IMR-90 (cell line): Measurements from ENCODE around the gene ATXN1. TPM values are rescaled to one million over a fixed set of nuclear protein-coding genes. Genes with fewer than 3 reads are reported as not detected.
A peak's percentile ranks its signal among the peaks of the same experiment; 100 is the strongest.

Experiments used
- ATAC-seq: fragments of 200-7000 bp; cut with Tn5 transposase; 2 replicates; pipeline ENCODE4 v1.9.1; 2020; ENCODE audit warnings: low read depth, mild to moderate bottlenecking, moderate library complexity
- BruUV-seq: library from RNA; stranded (reverse); fragments of 400-500 nt; replicated peaks from 2 replicates; lab custom pipeline; 2021; lab: Mats Ljungman, UMichigan
- CTCF ChIA-PET: fragments of 300-600 bp; formaldehyde crosslinking; extraction: SDS; loops from one replicate; lab custom pipeline; 2021; ENCODE audit warnings: antibody characterized with exemption; lab: Yijun Ruan, JAX
- POLR2A ChIA-PET: fragments of 300-600 bp; sonication (Branson Sonifier 250); formaldehyde crosslinking; loops from one replicate; lab custom pipeline; 2022; ENCODE audit warnings: antibody characterized with exemption; ENCODE audit not compliant: unreplicated experiment; lab: Charles Lee
- DNase-seq: peaks from one replicate; pipeline ENCODE4 v3.0.0; 2013
- H2AFZ ChIP-seq: replicated peaks from 2 replicates; pipeline ENCODE3; 2013; ENCODE audit warnings: low read length, mild to moderate bottlenecking; ENCODE audit not compliant: poor library complexity
- H2AK5ac ChIP-seq: 2 replicates; pipeline ENCODE4 v1.6.1; 2013; ENCODE audit warnings: low read depth, low read length, inconsistent platforms
- H2AK9ac ChIP-seq: replicated peaks from 2 replicates; pipeline ENCODE3; 2013; ENCODE audit warnings: mild to moderate bottlenecking, low read depth, low read length, moderate library complexity; ENCODE audit not compliant: poor library complexity
- H2BK120ac ChIP-seq: 2 replicates; pipeline ENCODE4 v1.6.1; 2013; ENCODE audit warnings: low read depth, low read length, inconsistent platforms
- H2BK15ac ChIP-seq: 3 replicates; pipeline ENCODE4 v1.6.1; 2013; ENCODE audit warnings: low read depth, low read length, inconsistent platforms
- H2BK20ac ChIP-seq: 2 replicates; pipeline ENCODE4 v1.6.1; 2013; ENCODE audit warnings: low read depth, mild to moderate bottlenecking, inconsistent platforms, low read length, moderate library complexity
- H2BK5ac ChIP-seq: 2 replicates; pipeline ENCODE4 v1.6.1; 2013; ENCODE audit warnings: mild to moderate bottlenecking, low read depth, low read length, inconsistent platforms; ENCODE audit not compliant: poor library complexity, severe bottlenecking
- H3K14ac ChIP-seq: replicated peaks from 2 replicates; pipeline ENCODE4 v1.6.1; 2013; ENCODE audit warnings: low read depth, low read length, inconsistent platforms
- H3K18ac ChIP-seq: 2 replicates; pipeline ENCODE4 v1.6.1; 2013; ENCODE audit warnings: low read depth, low read length, control low read depth
- H3K23ac ChIP-seq: 2 replicates; pipeline ENCODE4 v1.6.1; 2013; ENCODE audit warnings: low read depth, low read length, inconsistent platforms
- H3K27ac ChIP-seq: 2 replicates; pipeline ENCODE4 v1.5.1; 2013; ENCODE audit warnings: mild to moderate bottlenecking, control low read depth, low read length; ENCODE audit not compliant: insufficient read depth
- H3K27me3 ChIP-seq: 2 replicates; pipeline ENCODE4 v1.6.1; 2013; ENCODE audit warnings: low read length; ENCODE audit not compliant: control insufficient read depth, insufficient read depth
- H3K36me3 ChIP-seq: 2 replicates; pipeline ENCODE4 v1.6.1; 2013; ENCODE audit warnings: low read length, mixed read lengths; ENCODE audit not compliant: control insufficient read depth, insufficient read depth
- H3K4ac ChIP-seq: 2 replicates; pipeline ENCODE4 v1.6.1; 2013; ENCODE audit warnings: low read depth, low read length, inconsistent platforms
- H3K4me1 ChIP-seq: 2 replicates; pipeline ENCODE4 v1.6.1; 2013; ENCODE audit warnings: low read length, mixed read lengths; ENCODE audit not compliant: control insufficient read depth, insufficient read depth
- H3K4me2 ChIP-seq: 2 replicates; pipeline ENCODE4 v1.6.1; 2013; ENCODE audit warnings: low read depth, mild to moderate bottlenecking, control low read depth, low read length, moderate library complexity
- H3K4me3 ChIP-seq: 2 replicates; pipeline ENCODE4 v1.5.1; 2013; ENCODE audit warnings: low read depth, mild to moderate bottlenecking, control low read depth, low read length, moderate library complexity; ENCODE audit not compliant: insufficient read depth
- H3K56ac ChIP-seq: 2 replicates; pipeline ENCODE4 v1.6.1; 2013; ENCODE audit warnings: low read length, inconsistent platforms; ENCODE audit not compliant: insufficient read depth; ENCODE audit errors: extremely low read depth
- H3K79me1 ChIP-seq, 2 experiments: 2 replicates each; pipeline ENCODE4 v1.6.1; 2013; ENCODE audit warnings: low read length in 2 of 2, inconsistent platforms in 1 of 2, low read depth in 1 of 2
- H3K9ac ChIP-seq: 2 replicates; pipeline ENCODE4 v1.6.1; 2013; ENCODE audit warnings: low read depth, low read length, control low read depth
- H3K9me1 ChIP-seq: 2 replicates; pipeline ENCODE4 v1.6.1; 2013; ENCODE audit warnings: low read length, inconsistent platforms; ENCODE audit not compliant: insufficient read depth
- H3K9me3 ChIP-seq: 2 replicates; pipeline ENCODE4 v1.6.1; 2013; ENCODE audit warnings: low read length; ENCODE audit not compliant: control insufficient read depth, insufficient read depth
- H4K20me1 ChIP-seq: 2 replicates; pipeline ENCODE4 v1.6.1; 2013; ENCODE audit warnings: low read length, inconsistent platforms; ENCODE audit not compliant: insufficient read depth
- H4K5ac ChIP-seq: 2 replicates; pipeline ENCODE4 v1.6.1; 2013; ENCODE audit warnings: mild to moderate bottlenecking, low read depth, low read length, control low read depth
- H4K8ac ChIP-seq, 2 experiments: 2 replicates each; pipeline ENCODE4 v1.6.1; 2013; ENCODE audit warnings: low read depth in 2 of 2, low read length in 2 of 2, control low read depth in 1 of 2, inconsistent platforms in 1 of 2
- H4K91ac ChIP-seq: 2 replicates; pipeline ENCODE4 v1.6.1; 2013; ENCODE audit warnings: low read depth, low read length, inconsistent platforms; ENCODE audit not compliant: insufficient read depth
- CHD1 ChIP-seq: IDR thresholded peaks from 2 replicates; pipeline ENCODE4 v1.6.1; 2012; ENCODE audit warnings: low read depth, low read length, improper control_type of control experiment
- MAFK ChIP-seq: IDR thresholded peaks from 2 replicates; pipeline ENCODE4 v1.6.1; 2012; ENCODE audit warnings: low read depth, low read length, improper control_type of control experiment
- MAZ ChIP-seq: IDR thresholded peaks from 2 replicates; pipeline ENCODE4 v1.6.1; 2012; ENCODE audit warnings: low read depth, mild to moderate bottlenecking, low read length, improper control_type of control experiment, moderate library complexity, borderline replicate concordance
- MXI1 ChIP-seq: IDR thresholded peaks from 2 replicates; pipeline ENCODE4 v1.6.1; 2012; ENCODE audit warnings: low read depth, mild to moderate bottlenecking, low read length, moderate library complexity, borderline replicate concordance
- RCOR1 ChIP-seq: IDR thresholded peaks from 2 replicates; pipeline ENCODE4 v1.6.1; 2012; ENCODE audit warnings: mild to moderate bottlenecking, low read length, improper control_type of control experiment; ENCODE audit not compliant: insufficient replicate concordance
- WGBS, 2 experiments: methylation state at CpG; one replicate each; pipeline versions ENCODE4 v1.1.5 to v1.1.7; 2013; ENCODE audit warnings: missing lambda C conversion rate in 2 of 2; ENCODE audit not compliant: insufficient read length in 1 of 2; ENCODE audit errors: extremely low coverage in 2 of 2; 5-methylcytosine and 5-hydroxymethylcytosine counted together
- dilution Hi-C: fragments of 300-500 bp; cut with HindIII; formaldehyde crosslinking; loops from one replicate; pipeline ENCODE4 v1.14.3; 2018; ENCODE audit warnings: low sequenced_read_pairs; ENCODE audit not compliant: unreplicated experiment
- in situ Hi-C: fragments of 300-500 bp; cut with MboI; formaldehyde crosslinking; loops from 3 replicates; pipeline ENCODE4 v1.14.3; 2019; ENCODE audit warnings: low sequenced_read_pairs, inconsistent platforms, mixed read lengths
- intact Hi-C: fragments of 100-400 bp; cut with micrococcal nuclease; formaldehyde crosslinking; loops from 2 replicates; pipeline ENCODE4 v1.10.0; 2022
- polyA plus RNA-seq, 3 experiments: library from polyadenylated mRNA; depleted of rRNA; stranded (reverse); fragments of >200 nt; gene quantifications; 2 replicates each; pipeline ENCODE4 v1.2.3, GENCODE V29; 2012; ENCODE audit warnings: low replicate concordance in 1 of 3
- total RNA-seq: library from RNA; depleted of rRNA; stranded (reverse); fragments of >200 nt; gene quantifications from 2 replicates; pipeline ENCODE4 v1.2.3, GENCODE V29; 2012
- TF ChIP-seq, protein P1 (sequence below): fragments of 150-350 bp; IDR thresholded peaks from 2 replicates; pipeline ENCODE4 v1.6.1; 2016; ENCODE audit warnings: low read depth, mild to moderate bottlenecking, low read length, moderate library complexity, borderline replicate concordance

ATXN1 gene
- total and polyA plus RNA-seq, 2 of the 4 experiments (the other 2 are of a cell fraction), result 7.3 to 11.1 TPM

DNA sequence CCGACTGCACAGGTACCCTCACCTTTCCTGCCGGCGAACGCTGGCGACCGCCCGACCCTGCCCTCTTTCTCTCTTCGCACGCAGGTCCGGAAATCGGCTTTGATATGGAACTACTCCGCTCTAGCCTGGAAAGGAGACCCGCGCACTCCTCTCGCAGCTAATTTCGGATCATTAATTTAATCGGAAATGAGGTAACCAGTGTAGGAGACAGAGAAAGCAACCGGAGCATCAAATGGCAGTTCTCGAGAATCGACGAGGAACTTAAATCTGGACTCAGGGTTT is 949 bp upstream of the ATXN1 start:
- TF ChIP-seq MXI1 (no peak), RCOR1 (no peak), MAZ (no peak), MAFK (no peak), CHD1 (no peak)
- TF ChIP-seq, protein P1, sequence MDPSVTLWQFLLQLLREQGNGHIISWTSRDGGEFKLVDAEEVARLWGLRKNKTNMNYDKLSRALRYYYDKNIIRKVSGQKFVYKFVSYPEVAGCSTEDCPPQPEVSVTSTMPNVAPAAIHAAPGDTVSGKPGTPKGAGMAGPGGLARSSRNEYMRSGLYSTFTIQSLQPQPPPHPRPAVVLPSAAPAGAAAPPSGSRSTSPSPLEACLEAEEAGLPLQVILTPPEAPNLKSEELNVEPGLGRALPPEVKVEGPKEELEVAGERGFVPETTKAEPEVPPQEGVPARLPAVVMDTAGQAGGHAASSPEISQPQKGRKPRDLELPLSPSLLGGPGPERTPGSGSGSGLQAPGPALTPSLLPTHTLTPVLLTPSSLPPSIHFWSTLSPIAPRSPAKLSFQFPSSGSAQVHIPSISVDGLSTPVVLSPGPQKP, result no peak
- intact Hi-C loops, result loop anchor here (2.0 to 5.0 kb wide), 3 partner anchors 90 to 429 kb away; no protein-coding TSS in a partner anchor
- BruUV-seq, result no TSS peak
- Histone ChIP-seq H3K4me2 (peak overlapping the region; percentile 97), H4K5ac (peak overlapping the region; percentile 9), H2BK15ac (peak overlapping the region; percentile 26; the same call in 1 of the 3 replicates), H4K91ac (peak overlapping the region; percentile 49; the same call in 1 of the 2 replicates), H4K8ac (peak overlapping the region; percentile 17 to 33), H2AK5ac (peak overlapping the region; percentile 30; the same call in 1 of the 2 replicates), H2BK5ac (peak overlapping the region; percentile 79), H3K36me3 (peaks cover 2% of the 10 kb centered on the region; the same call in 1 of the 2 replicates), H2BK20ac (peak overlapping the region; percentile 21; the same call in 1 of the 2 replicates), H3K27me3 (no peaks in the 10 kb centered on the region), H3K56ac (peak overlapping the region; percentile 61; the same call in 1 of the 2 replicates), H3K4ac (peak overlapping the region; percentile 55), H3K14ac (0 out of 2 replicates have a peak overlapping the region, but pooled peaks have one; percentile 6), H3K9me1 (peaks cover 2% of the 10 kb centered on the region; the same call in 1 of the 2 replicates), H2BK120ac (peak overlapping the region; percentile 76), H3K4me1 (peaks cover 9% of the 10 kb centered on the region), H3K18ac (peak overlapping the region; percentile 55), H3K23ac (peak overlapping the region; percentile 48), H2AFZ (peak overlapping the region; percentile 91), H4K20me1 (peaks cover 16% of the 10 kb centered on the region), H3K9ac (peak overlapping the region; percentile 83), H3K9me3 (no peaks in the 10 kb centered on the region), H3K4me3 (peak overlapping the region; percentile 91), H3K27ac (peak overlapping the region; percentile 89), H3K79me1 (peaks cover 0 to 30% of the 10 kb centered on the region in 2 experiments; a peak in 3 of 4 replicates), H2AK9ac (peak overlapping the region; percentile 48)
- ATAC-seq (no peak), DNase-seq (no peak)
- dilution Hi-C loops, result no loop called here
- in situ Hi-C loops, result loop anchor here (5.0 to 10.0 kb wide), 3 partner anchors 250 to 430 kb away; no protein-coding TSS in a partner anchor
- 1% methylated on average over 15 of the region's 21 CpGs; no CpG with 5 or more reads in 1 of the 2 experiments for WGBS, 2 experiments
- ChIA-PET POLR2A (interaction anchor here (0.5 kb wide), 1 partner anchor 14 kb away, joined by 3 read pairs; no protein-coding TSS in a partner anchor), CTCF (interaction anchor here (0.8 to 2.9 kb wide), 7 partner anchors 14 to 430 kb away, joined by 3 to 14 read pairs (median 5); no protein-coding TSS in a partner anchor)
